PC-9 (cell line): ENCODE results near the gene VDAC1. TPM values are rescaled to one million over a fixed set of nuclear protein-coding genes. Genes with fewer than 3 reads are reported as not detected.

Source experiments
- BruUV-seq: library from RNA; stranded (reverse); fragments of 400-500 nt; replicated peaks from 2 replicates; lab custom pipeline; 2021; lab: Mats Ljungman, UMichigan
- CTCF ChIA-PET: fragments of 300-600 bp; sonication (Branson Sonifier 250); formaldehyde crosslinking; loops from one replicate; lab custom pipeline; 2022; ENCODE audit warnings: antibody characterized with exemption; lab: Charles Lee
- POLR2A ChIA-PET: fragments of 300-600 bp; sonication (Branson Sonifier 250); formaldehyde crosslinking; loops from one replicate; lab custom pipeline; 2022; ENCODE audit warnings: antibody characterized with exemption; ENCODE audit not compliant: unreplicated experiment; lab: Charles Lee
- DNase-seq, 2 experiments: peaks; one replicate each; pipeline versions ENCODE4 v3.0.0 to v3.0.0-alpha.2; 2015 to 2022; ENCODE audit warnings: mixed read lengths in 1 of 2
- H2AFZ ChIP-seq: fragments of 200-600 bp; sonication (generic); 2 replicates; pipeline ENCODE4 v1.8.1; 2017; ENCODE audit warnings: antibody characterized with exemption
- H3F3A ChIP-seq: fragments of 200-600 bp; sonication (generic); 2 replicates; pipeline ENCODE4 v1.8.1; 2017; ENCODE audit warnings: antibody characterized with exemption, mild to moderate bottlenecking, low read depth; ENCODE audit not compliant: insufficient read depth
- H3K27ac ChIP-seq: fragments of 200-600 bp; sonication (generic); 2 replicates; pipeline ENCODE4 v1.6.1; 2016; ENCODE audit warnings: mixed run types
- H3K27me3 ChIP-seq: fragments of 200-600 bp; sonication (generic); 2 replicates; pipeline ENCODE4 v1.6.1; 2016; ENCODE audit warnings: low read depth, mixed run types; ENCODE audit not compliant: insufficient read depth
- H3K36me3 ChIP-seq: fragments of 200-600 bp; sonication (generic); 2 replicates; pipeline ENCODE4 v1.6.1; 2016; ENCODE audit warnings: low read depth, mixed run types
- H3K4me1 ChIP-seq: fragments of 200-600 bp; sonication (generic); replicated peaks from 2 replicates; pipeline ENCODE4 v1.6.1; 2016; ENCODE audit warnings: mixed run types; ENCODE audit not compliant: insufficient read depth
- H3K4me2 ChIP-seq: fragments of 200-600 bp; sonication (generic); 2 replicates; pipeline ENCODE4 v1.6.1; 2017; ENCODE audit warnings: mixed run types
- H3K4me3 ChIP-seq: fragments of 200-600 bp; sonication (generic); 2 replicates; pipeline ENCODE4 v1.6.1; 2016; ENCODE audit warnings: mixed run types
- H3K79me2 ChIP-seq: fragments of 200-600 bp; sonication (generic); 2 replicates; pipeline ENCODE4 v1.6.1; 2017; ENCODE audit warnings: low read depth, mixed run types
- H3K9me2 ChIP-seq: fragments of 200-600 bp; sonication (generic); 2 replicates; pipeline ENCODE4 v1.8.1; 2017; ENCODE audit warnings: mild to moderate bottlenecking; ENCODE audit not compliant: insufficient read depth
- H3K9me3 ChIP-seq: fragments of 200-600 bp; sonication (generic); 2 replicates; pipeline ENCODE4 v1.8.1; 2016; ENCODE audit warnings: low read depth; ENCODE audit not compliant: insufficient read depth
- H4K20me1 ChIP-seq: fragments of 200-600 bp; sonication (generic); 2 replicates; pipeline ENCODE4 v1.8.1; 2017; ENCODE audit not compliant: insufficient read depth
- CTCF ChIP-seq: fragments of 200-600 bp; sonication (generic); conservative IDR thresholded peaks from 2 replicates; pipeline ENCODE4 v1.6.1; 2017; ENCODE audit warnings: mixed run types, antibody characterized with exemption, mild to moderate bottlenecking, moderate library complexity
- EZH2 ChIP-seq: fragments of 200-600 bp; sonication (generic); IDR thresholded peaks from 2 replicates; pipeline ENCODE4 v1.8.0; 2017; ENCODE audit warnings: antibody characterized with exemption, low read depth
- intact Hi-C: fragments of 100-400 bp; cut with micrococcal nuclease; formaldehyde crosslinking; loops from one replicate; pipeline ENCODE4 v1.10.0; 2022; ENCODE audit not compliant: unreplicated experiment
- total RNA-seq: library from RNA; stranded (reverse); gene quantifications from 2 replicates; pipeline ENCODE4 v1.2.3, GENCODE V29; 2021

VDAC1 gene
- total RNA-seq, 1 experiment from 2014 or later: 228 TPM

- TF ChIP-seq CTCF (no peak), EZH2 (no peak)
- Histone ChIP-seq H3K36me3 (peaks cover 6% of the 10 kb centered on the region), H4K20me1 (peaks cover 47% of the 10 kb centered on the region), H3K4me2 (peak overlapping the region; percentile 94), H2AFZ (peak overlapping the region; percentile 44), H3K4me3 (peak overlapping the region; percentile 85), H3K4me1 (peaks cover 52% of the 10 kb centered on the region), H3F3A (peaks cover 32% of the 10 kb centered on the region; the same call in 1 of the 2 replicates), H3K9me2 (no peaks in the 10 kb centered on the region), H3K79me2 (peaks cover 79% of the 10 kb centered on the region), H3K9me3 (no peaks in the 10 kb centered on the region), H3K27me3 (no peaks in the 10 kb centered on the region), H3K27ac (peak overlapping the region; percentile 61)
- ChIA-PET CTCF (interaction anchor here (1.2 kb wide), 1 partner anchor 22 kb away, joined by 4 read pairs; no protein-coding TSS in a partner anchor), POLR2A (interaction anchor here (0.7 kb wide), 1 partner anchor 1029 kb away, joined by 5 read pairs; no protein-coding TSS in a partner anchor)
- BruUV-seq: no TSS peak
- no peak for DNase-seq
- intact Hi-C loops: no loop called here
Measured at GRCh38 chr5:134003817-134004625, 754 bp downstream of the VDAC1 start.

GRCh38 chr5:134003064-134003816, 1.5 kb downstream of the VDAC1 start:
- TSS peak; percentile 30 for BruUV-seq
- peaks cover 55% of the 10 kb centered on the region for H4K20me1 ChIP-seq
- H3K4me3 ChIP-seq: peak overlapping the region; percentile 85
- CTCF ChIA-PET: interaction anchor here (1.2 kb wide), 1 partner anchor 23 kb away, joined by 4 read pairs; no protein-coding TSS in a partner anchor
- H2AFZ ChIP-seq: peak overlapping the region; percentile 44; the same call in 1 of the 2 replicates
- no peaks in the 10 kb centered on the region for H3K9me3 ChIP-seq
- no peaks in the 10 kb centered on the region for H3K9me2 ChIP-seq
- no peak for DNase-seq
- H3K4me1 ChIP-seq: peaks cover 49% of the 10 kb centered on the region
- H3K27ac ChIP-seq: peak overlapping the region; percentile 61
- H3F3A ChIP-seq: peaks cover 32% of the 10 kb centered on the region; the same call in 1 of the 2 replicates
- no peak for TF ChIP-seq EZH2
- no peak for TF ChIP-seq CTCF
- POLR2A ChIA-PET: interaction anchor here (0.7 kb wide), 1 partner anchor 1030 kb away, joined by 5 read pairs; no protein-coding TSS in a partner anchor
- peak overlapping the region; percentile 94 for H3K4me2 ChIP-seq
- peaks cover 6% of the 10 kb centered on the region for H3K36me3 ChIP-seq
- intact Hi-C loops: no loop called here
- H3K27me3 ChIP-seq: no peaks in the 10 kb centered on the region
- H3K79me2 ChIP-seq: peaks cover 87% of the 10 kb centered on the region
